IMR-90 (cell line): ENCODE measurements around the gene SLCO1B1.

Experiments
- CEBPB ChIP-seq: IDR thresholded peaks from 2 replicates; pipeline ENCODE4 v1.6.1; 2012; ENCODE audit warnings: low read depth, low read length, improper control_type of control experiment
- CTCF ChIP-seq: conservative IDR thresholded peaks from 2 replicates; pipeline ENCODE4 v1.5.1; 2012; ENCODE audit warnings: mild to moderate bottlenecking, low read depth, low read length, improper control_type of control experiment
- ELK1 ChIP-seq: fragments of 150-350 bp; IDR thresholded peaks from 2 replicates; pipeline ENCODE4 v1.6.1; 2016; ENCODE audit warnings: low read depth, mild to moderate bottlenecking, low read length, moderate library complexity, borderline replicate concordance
- MAZ ChIP-seq: IDR thresholded peaks from 2 replicates; pipeline ENCODE4 v1.6.1; 2012; ENCODE audit warnings: low read depth, mild to moderate bottlenecking, low read length, improper control_type of control experiment, moderate library complexity, borderline replicate concordance
- MXI1 ChIP-seq: IDR thresholded peaks from 2 replicates; pipeline ENCODE4 v1.6.1; 2012; ENCODE audit warnings: low read depth, mild to moderate bottlenecking, low read length, moderate library complexity, borderline replicate concordance
- POLR2A ChIP-seq: IDR thresholded peaks from 2 replicates; pipeline ENCODE4 v1.6.1; 2012; ENCODE audit warnings: mild to moderate bottlenecking, low read depth, low read length
- RAD21 ChIP-seq: IDR thresholded peaks from 2 replicates; pipeline ENCODE4 v1.6.1; 2012; ENCODE audit warnings: low read length, improper control_type of control experiment

GRCh38 chr12:21234395-21234794 is 103.4 kb downstream of the SLCO1B1 start:
- no peak for TF ChIP-seq CTCF
- no peak for TF ChIP-seq POLR2A
- TF ChIP-seq RAD21, result no peak
- no peak for TF ChIP-seq MXI1
- TF ChIP-seq CEBPB, result no peak
- TF ChIP-seq MAZ, result no peak
- no peak for TF ChIP-seq ELK1
